Fibroblast of lung (primary cell): ENCODE results near the gene HPSE2.

Experiments
- CTCF ChIP-seq, 2 donors: IDR thresholded peaks in 1 of 2; conservative IDR thresholded peaks in 1 of 2; 1 replicate in 1 of 2; 2 replicates in 1 of 2; pipeline ENCODE4 v1.5.1; 2011 to 2012; ENCODE audit warnings: low read length in 2 of 2, control low read depth in 1 of 2, inconsistent platforms in 1 of 2, low read depth in 1 of 2, mild to moderate bottlenecking in 1 of 2
- EZH2 ChIP-seq: IDR thresholded peaks from 2 replicates; pipeline ENCODE4 v1.5.1; 2012; ENCODE audit warnings: low read length, control low read depth, mild to moderate bottlenecking; ENCODE audit errors: missing control alignments

DNA sequence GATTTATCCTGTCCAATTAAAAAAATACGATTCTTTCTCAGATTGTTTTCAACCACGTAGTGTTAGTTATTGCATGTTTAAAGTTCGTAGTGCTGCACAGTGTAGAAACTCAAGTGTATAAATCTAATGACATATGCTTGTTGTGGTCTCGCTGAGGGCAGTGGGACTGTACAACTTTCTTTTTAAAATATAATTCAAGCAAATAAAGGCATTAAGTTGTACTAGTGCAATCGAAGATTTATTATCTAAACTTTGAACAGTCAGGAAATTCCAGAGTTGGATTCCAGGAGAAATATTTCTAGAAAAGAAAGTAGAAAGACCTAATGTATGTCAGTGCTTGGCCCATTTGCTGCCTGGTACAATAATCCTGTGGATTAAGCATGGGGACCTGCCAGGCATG, 664.8 kb downstream of the HPSE2 start:
- TF ChIP-seq EZH2 = no peak
- no peak for TF ChIP-seq CTCF (conservative IDR thresholded peaks at IDR 0.05 in 1 of 2, IDR thresholded peaks at IDR 0.05 in 1 of 2; ENCODE audit: low read depth in 1 of 2, low read length in 2 of 2)
